H1 (cell line): ENCODE results near the gene ERO1B. TPM values are rescaled to one million over a fixed set of nuclear protein-coding genes. Genes with fewer than 3 reads are reported as not detected.
A peak's percentile ranks its signal among the peaks of the same experiment; 100 is the strongest.

Experiments
- ASH2L ChIP-seq: fragments of 200-600, 300-600 bp; sonication (generic); IDR thresholded peaks from one replicate; pipeline ENCODE4 v1.7.1; 2017; ENCODE audit warnings: low read length
- CHD7 ChIP-seq: fragments of 300-600 bp; sonication (generic); IDR thresholded peaks from 2 replicates; pipeline ENCODE4 v1.7.1; 2012; ENCODE audit warnings: low read length, moderate library complexity, mild to moderate bottlenecking, inconsistent platforms; ENCODE audit not compliant: insufficient replicate concordance
- EGR1 ChIP-seq: IDR thresholded peaks from 2 replicates; pipeline ENCODE4 v1.6.1; 2011; ENCODE audit warnings: low read depth, low read length, borderline replicate concordance
- EZH2 ChIP-seq: fragments of 200-600 bp; sonication (generic); IDR thresholded peaks from 2 replicates; pipeline ENCODE4 v1.7.1; 2012; ENCODE audit warnings: low read depth, mild to moderate bottlenecking, moderate library complexity, low read length, inconsistent platforms; ENCODE audit not compliant: severe bottlenecking
- FOSL1 ChIP-seq: IDR thresholded peaks from 2 replicates; pipeline ENCODE4 v1.6.1; 2011; ENCODE audit warnings: mild to moderate bottlenecking, low read depth, low read length, moderate library complexity; ENCODE audit not compliant: insufficient read depth
- HDAC6 ChIP-seq: IDR thresholded peaks from one replicate; pipeline ENCODE4 v1.7.1; 2012; ENCODE audit warnings: low read depth, mild to moderate bottlenecking, inconsistent platforms, low read length, moderate library complexity
- NANOG ChIP-seq: IDR thresholded peaks from 2 replicates; pipeline ENCODE4 v1.6.1; 2011; ENCODE audit warnings: low read length, low read depth, mild to moderate bottlenecking, inconsistent platforms; ENCODE audit not compliant: insufficient read depth, poor library complexity, severe bottlenecking
- RNF2 ChIP-seq: fragments of 200-900, 300-1000 bp; sonication (generic); IDR thresholded peaks from 2 replicates; pipeline ENCODE4 v1.7.1; 2016; ENCODE audit warnings: borderline replicate concordance, low read depth, mild to moderate bottlenecking, antibody characterized with exemption, low read length; ENCODE audit not compliant: poor library complexity, severe bottlenecking; ENCODE audit errors: missing control alignments
- SP1 ChIP-seq: IDR thresholded peaks from 2 replicates; pipeline ENCODE4 v1.6.1; 2011; ENCODE audit warnings: low read depth, low read length
- TAF1 ChIP-seq: IDR thresholded peaks from 2 replicates; pipeline ENCODE4 v1.6.1; 2011; ENCODE audit warnings: mild to moderate bottlenecking, low read depth, low read length
- polyA plus RNA-seq, 7 experiments: library from polyadenylated mRNA; depleted of rRNA in 3 of 7; stranded (reverse) in 5 of 7; unstranded in 2 of 7; fragments of >200 nt in 5 of 7; fragments of 200-250 nt in 2 of 7; gene quantifications; 1 replicate in 5 of 7; 2 replicates in 1 of 7; 4 replicates in 1 of 7; pipeline versions ENCODE4 v1.2.1 to v1.2.3, GENCODE V29; 2011 to 2013; ENCODE audit warnings: missing spikeins in 2 of 7, mixed read lengths in 2 of 7
- total RNA-seq: library from RNA; stranded (reverse); fragmentation: NEBNext Ultra II Directional; extraction: Animal tissue kit (Norgen Biotek cat#: 25700); gene quantifications from 2 replicates; pipeline ENCODE4 v1.2.1, GENCODE V29; 2021

The ERO1B gene
- total and polyA plus RNA-seq, 2 of the 8 experiments (the other 6 are each of a cell fraction or from before 2014, with no cell fraction given), result 0.74 to 5.6 TPM

- no peak for TF ChIP-seq CHD7
- no peak for TF ChIP-seq SP1
- TF ChIP-seq HDAC6, result no peak
- TF ChIP-seq EZH2, result no peak
- peak; percentile 96 for TF ChIP-seq TAF1
- TF ChIP-seq NANOG, result no peak
- TF ChIP-seq FOSL1, result no peak
- TF ChIP-seq ASH2L, result peak; percentile 1
- TF ChIP-seq EGR1, result peak; percentile 37; the same call in 1 of the 2 replicates
- TF ChIP-seq RNF2, result no peak
Observed at GRCh38 chr1:236281654-236282424, at the start of gene ERO1B (continued).
